GM12878 (cell line): ENCODE measurements around the gene TCF12.

Experiments
- BRCA1 ChIP-seq: IDR thresholded peaks from 2 replicates; pipeline ENCODE4 v1.6.1; 2011; ENCODE audit warnings: low read depth, low read length, improper control_type of control experiment
- CHD2 ChIP-seq: IDR thresholded peaks from 2 replicates; pipeline ENCODE4 v1.6.1; 2011; ENCODE audit warnings: low read depth, low read length, improper control_type of control experiment, borderline replicate concordance
- CTCF ChIP-seq, 3 experiments: IDR thresholded peaks in 2 of 3; conservative IDR thresholded peaks in 1 of 3; 2 replicates each; pipeline ENCODE4 v1.5.1; 2011; ENCODE audit warnings: low read depth in 3 of 3, low read length in 3 of 3, mild to moderate bottlenecking in 3 of 3, control low read depth in 2 of 3, moderate library complexity in 2 of 3, inconsistent platforms in 1 of 3, mixed read lengths in 1 of 3; ENCODE audit not compliant: control insufficient read depth in 2 of 3, insufficient read depth in 1 of 3; ENCODE audit errors: extremely low read depth in 1 of 3
- EZH2 ChIP-seq: IDR thresholded peaks from 2 replicates; pipeline ENCODE4 v1.6.1; 2012; ENCODE audit warnings: low read depth, mild to moderate bottlenecking, control low read depth, inconsistent platforms, low read length, borderline replicate concordance; ENCODE audit not compliant: control insufficient read depth
- HDAC6 ChIP-seq: fragments of 200-600 bp; sonication (generic); IDR thresholded peaks from one replicate; pipeline ENCODE4 v1.8.0; 2017; ENCODE audit warnings: antibody characterized with exemption; ENCODE audit not compliant: unreplicated experiment
- JUND ChIP-seq: IDR thresholded peaks from 2 replicates; pipeline ENCODE4 v1.6.1; 2012; ENCODE audit warnings: low read depth, mild to moderate bottlenecking, low read length, improper control_type of control experiment, moderate library complexity
- RUNX3 ChIP-seq: IDR thresholded peaks from 2 replicates; pipeline ENCODE4 v1.6.1; 2012; ENCODE audit warnings: low read length, inconsistent platforms
- ZBTB33 ChIP-seq: fragments of 450-650 bp; IDR thresholded peaks from 2 replicates; pipeline ENCODE4 v1.6.1; 2017; ENCODE audit warnings: mild to moderate bottlenecking

GRCh38 chr15:57228395-57228794 lies 310.0 kb downstream of the TCF12 start:
- TF ChIP-seq CTCF (IDR thresholded peaks at IDR 0.05 in 2 of 3, conservative IDR thresholded peaks at IDR 0.05 in 1 of 3; ENCODE audit: control insufficient read depth in 2 of 3, extremely low read depth in 1 of 3, insufficient read depth in 1 of 3, low read depth in 3 of 3, low read length in 3 of 3) (no peak), HDAC6 (no peak), ZBTB33 (no peak), EZH2 (no peak), RUNX3 (no peak), CHD2 (no peak), JUND (no peak), BRCA1 (no peak)
